OCI-LY7 (cell line): ENCODE measurements around the gene ITM2C. TPM values are rescaled to one million over a fixed set of nuclear protein-coding genes. Genes with fewer than 3 reads are reported as not detected.

ENCODE experiments used
- BruUV-seq: library from RNA; stranded (reverse); fragments of 400-500 nt; replicated peaks from 2 replicates; lab custom pipeline; 2021; lab: Mats Ljungman, UMichigan
- CTCF ChIA-PET: fragments of 300-600 bp; sonication (Branson Sonifier 250); formaldehyde crosslinking; loops from one replicate; lab custom pipeline; 2022; ENCODE audit warnings: antibody characterized with exemption; ENCODE audit not compliant: unreplicated experiment; lab: Charles Lee
- POLR2A ChIA-PET: fragments of 300-600 bp; sonication (Branson Sonifier 250); formaldehyde crosslinking; loops from one replicate; lab custom pipeline; 2022; ENCODE audit warnings: antibody characterized with exemption; lab: Charles Lee
- DNase-seq: peaks from one replicate; pipeline ENCODE4 v3.0.0-alpha.2; 2015; ENCODE audit warnings: low spot score
- H2AFZ ChIP-seq: fragments of 200-600 bp; sonication (generic), shearing (Covaris generic); 2 replicates; pipeline ENCODE4 v1.6.1; 2014; ENCODE audit warnings: mild to moderate bottlenecking, antibody characterized with exemption, low read length, moderate library complexity
- H3K27ac ChIP-seq: fragments of 200-600 bp; sonication (generic); 2 replicates; pipeline ENCODE4 v1.5.1; 2014; ENCODE audit warnings: mixed run types, low read depth, mild to moderate bottlenecking, moderate library complexity, low read length, inconsistent platforms; ENCODE audit not compliant: poor library complexity, severe bottlenecking
- H3K36me3 ChIP-seq: fragments of 200-600 bp; sonication (generic); 2 replicates; pipeline ENCODE4 v1.6.1; 2014; ENCODE audit warnings: mild to moderate bottlenecking, antibody characterized with exemption, low read length, moderate library complexity, mixed read lengths; ENCODE audit not compliant: insufficient read depth
- H3K4me1 ChIP-seq: fragments of 200-600 bp; sonication (generic); 2 replicates; pipeline ENCODE4 v1.5.1; 2014; ENCODE audit warnings: mild to moderate bottlenecking, low read length; ENCODE audit not compliant: insufficient read depth, poor library complexity, severe bottlenecking
- H3K4me2 ChIP-seq: fragments of 200-600 bp; sonication (generic); 2 replicates; pipeline ENCODE4 v1.6.1; 2014; ENCODE audit warnings: mild to moderate bottlenecking, low read length
- H3K4me3 ChIP-seq: fragments of 200-600 bp; sonication (generic); 2 replicates; pipeline ENCODE4 v1.5.1; 2014; ENCODE audit warnings: mild to moderate bottlenecking, low read depth, low read length; ENCODE audit not compliant: poor library complexity, severe bottlenecking
- H3K79me2 ChIP-seq: fragments of 200-600 bp; sonication (generic); 2 replicates; pipeline ENCODE4 v1.6.1; 2016; ENCODE audit warnings: low read depth, mild to moderate bottlenecking, low read length, moderate library complexity, mixed read lengths; ENCODE audit not compliant: insufficient read depth
- H3K9me2 ChIP-seq: fragments of 200-600 bp; sonication (generic); 2 replicates; pipeline ENCODE4 v1.6.1; 2016; ENCODE audit warnings: mild to moderate bottlenecking, low read length, mixed read lengths; ENCODE audit not compliant: insufficient read depth
- H3K9me3 ChIP-seq: fragments of 200-600 bp; sonication (generic); 2 replicates; pipeline ENCODE4 v1.6.1; 2014; ENCODE audit warnings: mild to moderate bottlenecking, mixed run types, low read length, mixed read lengths
- H4K20me1 ChIP-seq: fragments of 200-600 bp; sonication (generic); 2 replicates; pipeline ENCODE4 v1.6.1; 2014; ENCODE audit warnings: mild to moderate bottlenecking, antibody characterized with exemption, low read length, moderate library complexity, mixed read lengths; ENCODE audit not compliant: insufficient read depth
- EZH2phosphoT487 ChIP-seq: fragments of 200-600 bp; sonication (generic); IDR thresholded peaks from 2 replicates; pipeline ENCODE4 v1.6.1; 2018; ENCODE audit warnings: low read depth, borderline replicate concordance, mild to moderate bottlenecking, mixed run types, antibody characterized with exemption, low read length, moderate library complexity, mixed read lengths
- intact Hi-C: fragments of 100-400 bp; cut with micrococcal nuclease; formaldehyde crosslinking; loops from one replicate; pipeline ENCODE4 v1.10.0; 2022; ENCODE audit not compliant: unreplicated experiment
- total RNA-seq, 2 experiments: library from RNA; depleted of rRNA in 1 of 2; stranded (reverse); fragments of >200 nt in 1 of 2; shearing (Covaris generic) in 1 of 2; gene quantifications; 2 replicates each; pipeline ENCODE4 v1.2.3, GENCODE V29; 2014 to 2022
- TF ChIP-seq, protein P1 (sequence below): fragments of 200-600 bp; sonication (generic); conservative IDR thresholded peaks from 2 replicates; pipeline ENCODE4 v1.5.1; 2014; ENCODE audit warnings: mild to moderate bottlenecking, antibody characterized with exemption, low read length, moderate library complexity, mixed read lengths

The ITM2C gene
- total RNA-seq, 2 experiments from 2014 or later = not detected

DNA sequence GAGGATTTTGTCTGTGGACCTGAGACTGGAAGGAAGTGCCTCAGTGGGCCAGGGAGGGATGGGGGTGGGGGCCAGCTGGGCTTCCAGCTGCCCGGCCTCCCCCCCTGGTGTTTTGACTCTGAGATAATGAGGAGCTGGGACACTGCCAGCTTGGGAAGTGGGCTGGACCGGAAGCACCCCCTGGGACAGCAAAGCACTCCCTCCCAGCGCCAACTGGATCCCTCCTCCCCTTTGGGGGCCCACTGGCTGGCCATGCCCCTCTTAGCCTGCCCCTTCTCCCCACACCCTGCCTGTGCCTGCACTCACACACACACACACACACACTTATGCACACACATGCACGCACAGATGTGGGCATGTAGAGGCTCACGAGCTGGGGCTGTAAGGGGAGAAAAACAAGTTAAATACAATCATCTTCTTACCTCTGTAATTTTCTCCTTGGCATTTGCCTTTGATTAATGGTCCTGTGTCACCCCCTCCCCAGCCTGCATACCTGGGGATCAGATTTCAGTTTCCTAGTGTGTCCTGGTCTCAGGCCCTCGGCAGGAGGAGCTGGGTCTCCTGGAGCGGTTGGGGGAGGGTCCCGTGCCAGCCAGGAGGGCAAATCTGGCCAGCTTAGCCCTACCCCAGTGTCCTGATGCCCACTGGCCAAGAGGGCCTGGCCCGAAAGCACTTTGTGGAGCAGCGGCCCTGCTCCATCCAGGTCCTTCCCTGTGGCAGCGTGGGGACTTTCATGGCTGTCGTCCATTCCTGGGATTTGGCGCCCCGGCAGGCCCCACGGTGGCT is 3.6 kb downstream of the ITM2C start:
- H3K79me2 ChIP-seq = no peaks in the 10 kb centered on the region
- H2AFZ ChIP-seq = no peak overlapping the region
- no peaks in the 10 kb centered on the region for H3K9me2 ChIP-seq
- H3K4me1 ChIP-seq = peaks cover 10% of the 10 kb centered on the region
- no peak for TF ChIP-seq EZH2phosphoT487
- TF ChIP-seq, protein P1, sequence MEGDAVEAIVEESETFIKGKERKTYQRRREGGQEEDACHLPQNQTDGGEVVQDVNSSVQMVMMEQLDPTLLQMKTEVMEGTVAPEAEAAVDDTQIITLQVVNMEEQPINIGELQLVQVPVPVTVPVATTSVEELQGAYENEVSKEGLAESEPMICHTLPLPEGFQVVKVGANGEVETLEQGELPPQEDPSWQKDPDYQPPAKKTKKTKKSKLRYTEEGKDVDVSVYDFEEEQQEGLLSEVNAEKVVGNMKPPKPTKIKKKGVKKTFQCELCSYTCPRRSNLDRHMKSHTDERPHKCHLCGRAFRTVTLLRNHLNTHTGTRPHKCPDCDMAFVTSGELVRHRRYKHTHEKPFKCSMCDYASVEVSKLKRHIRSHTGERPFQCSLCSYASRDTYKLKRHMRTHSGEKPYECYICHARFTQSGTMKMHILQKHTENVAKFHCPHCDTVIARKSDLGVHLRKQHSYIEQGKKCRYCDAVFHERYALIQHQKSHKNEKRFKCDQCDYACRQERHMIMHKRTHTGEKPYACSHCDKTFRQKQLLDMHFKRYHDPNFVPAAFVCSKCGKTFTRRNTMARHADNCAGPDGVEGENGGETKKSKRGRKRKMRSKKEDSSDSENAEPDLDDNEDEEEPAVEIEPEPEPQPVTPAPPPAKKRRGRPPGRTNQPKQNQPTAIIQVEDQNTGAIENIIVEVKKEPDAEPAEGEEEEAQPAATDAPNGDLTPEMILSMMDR = no peak
- no peak overlapping the region for H3K4me2 ChIP-seq
- CTCF ChIA-PET = no interaction called here
- no peaks in the 10 kb centered on the region for H4K20me1 ChIP-seq
- POLR2A ChIA-PET = no interaction called here
- no TSS peak for BruUV-seq
- no peak for DNase-seq
- H3K36me3 ChIP-seq = no peaks in the 10 kb centered on the region
- no peaks in the 10 kb centered on the region for H3K9me3 ChIP-seq
- no peak overlapping the region for H3K27ac ChIP-seq
- intact Hi-C loops = no loop called here
- no peak overlapping the region for H3K4me3 ChIP-seq

DNA sequence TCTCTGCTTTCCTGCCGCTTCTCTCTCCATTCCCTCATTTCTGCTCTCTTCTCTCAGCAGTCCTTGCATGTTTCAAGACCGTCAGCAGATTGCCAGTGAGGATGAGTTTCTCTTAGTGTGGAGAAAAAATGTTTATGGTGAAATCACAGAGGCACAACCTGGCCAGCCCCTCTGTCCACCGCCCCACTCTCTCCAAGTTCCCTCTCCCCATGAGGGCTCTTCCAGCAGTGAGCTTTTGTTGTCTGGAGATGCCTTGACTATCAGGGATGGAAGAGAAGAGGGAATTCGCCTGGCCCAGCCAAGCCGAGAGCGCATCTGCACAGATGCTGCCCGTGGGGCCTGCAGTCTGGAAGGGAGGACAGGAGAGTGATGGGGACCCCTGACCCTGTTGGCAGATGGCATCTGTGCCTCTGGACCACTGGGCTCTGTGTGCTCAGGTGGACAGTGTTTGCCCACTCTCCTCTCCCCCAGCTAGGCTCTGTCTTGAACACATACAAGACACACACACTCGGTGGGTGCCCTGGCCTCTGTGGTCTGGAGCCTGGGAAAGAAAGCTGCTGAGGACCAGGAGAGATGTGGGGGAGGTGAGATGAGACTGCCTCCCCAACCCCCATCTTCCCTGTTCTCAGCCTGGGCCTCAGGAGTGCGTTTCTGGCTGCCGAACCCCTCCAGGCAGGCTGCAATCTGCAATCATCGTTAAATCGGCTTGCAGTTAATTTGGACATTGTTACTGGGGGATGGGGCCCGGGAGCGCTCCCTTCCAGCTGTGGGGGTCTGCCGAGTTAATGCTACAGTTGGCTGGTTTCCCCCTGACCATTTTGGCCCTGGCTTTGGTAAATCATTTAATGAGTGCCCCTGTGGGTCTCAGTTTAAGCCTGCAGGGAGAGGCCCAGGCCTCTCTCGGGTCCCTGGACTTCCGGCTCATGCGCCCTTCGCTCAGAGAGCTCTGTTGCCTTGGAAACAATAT is 4.5 kb downstream of the ITM2C start:
- Histone ChIP-seq H3K9me3 (no peaks in the 10 kb centered on the region), H3K9me2 (no peaks in the 10 kb centered on the region), H3K36me3 (no peaks in the 10 kb centered on the region), H2AFZ (no peak overlapping the region), H3K4me1 (peaks cover 19% of the 10 kb centered on the region), H3K4me2 (no peak overlapping the region), H4K20me1 (no peaks in the 10 kb centered on the region), H3K79me2 (no peaks in the 10 kb centered on the region), H3K4me3 (no peak overlapping the region), H3K27ac (no peak overlapping the region)
- POLR2A ChIA-PET = no interaction called here
- no peak for TF ChIP-seq EZH2phosphoT487
- TF ChIP-seq, protein P1 = no peak
- no peak for DNase-seq
- intact Hi-C loops = no loop called here
- no TSS peak for BruUV-seq
- CTCF ChIA-PET = no interaction called here
